Mesothelial cell of epicardium (in vitro differentiated cells): Measurements from ENCODE around the gene PRRX1. TPM values are rescaled to one million over a fixed set of nuclear protein-coding genes. Genes with fewer than 3 reads are reported as not detected.

Experiments used
- DNase-seq, 2 experiments: peaks; one replicate each; pipeline ENCODE4 v3.0.0; 2021; ENCODE audit warnings: low spot score in 2 of 2; ENCODE audit not compliant: unreplicated experiment in 2 of 2
- H3K27ac Mint-ChIP-seq: 2 replicates; pipeline ENCODE4 v1.8.0; 2021; ENCODE audit warnings: mixed read lengths
- H3K27me3 Mint-ChIP-seq: 2 replicates; pipeline ENCODE4 v1.8.0; 2021; ENCODE audit warnings: low read depth, mixed read lengths
- H3K36me3 Mint-ChIP-seq: 2 replicates; pipeline ENCODE4 v1.8.0; 2021; ENCODE audit warnings: mixed read lengths
- H3K4me1 Mint-ChIP-seq: 2 replicates; pipeline ENCODE4 v1.8.0; 2021; ENCODE audit warnings: mixed read lengths
- H3K4me3 Mint-ChIP-seq: 2 replicates; pipeline ENCODE4 v1.8.0; 2021; ENCODE audit warnings: mild to moderate bottlenecking, moderate library complexity, mixed read lengths
- H3K9me3 Mint-ChIP-seq: 2 replicates; pipeline ENCODE4 v1.8.0; 2021; ENCODE audit warnings: mixed read lengths
- total RNA-seq: library from RNA; stranded (reverse); gene quantifications from 3 replicates; pipeline ENCODE4 v1.2.1, GENCODE V29; 2021
- TF ChIP-seq, protein P1 (sequence below): fragments of 200-600 bp; sonication (generic); IDR thresholded peaks from one replicate; pipeline ENCODE4 v1.5.0; 2021; ENCODE audit warnings: antibody characterized with exemption; ENCODE audit not compliant: unreplicated experiment

Gene PRRX1
- total RNA-seq, 1 donor from 2014 or later, result 9.7 TPM

- Mint-ChIP-seq H3K4me3 (no peak overlapping the region), H3K4me1 (peaks cover 36% of the 10 kb centered on the region), H3K9me3 (no peaks in the 10 kb centered on the region), H3K27me3 (peaks cover 4% of the 10 kb centered on the region), H3K36me3 (no peaks in the 10 kb centered on the region), H3K27ac (no peak overlapping the region)
- no peak for DNase-seq
- TF ChIP-seq, protein P1, sequence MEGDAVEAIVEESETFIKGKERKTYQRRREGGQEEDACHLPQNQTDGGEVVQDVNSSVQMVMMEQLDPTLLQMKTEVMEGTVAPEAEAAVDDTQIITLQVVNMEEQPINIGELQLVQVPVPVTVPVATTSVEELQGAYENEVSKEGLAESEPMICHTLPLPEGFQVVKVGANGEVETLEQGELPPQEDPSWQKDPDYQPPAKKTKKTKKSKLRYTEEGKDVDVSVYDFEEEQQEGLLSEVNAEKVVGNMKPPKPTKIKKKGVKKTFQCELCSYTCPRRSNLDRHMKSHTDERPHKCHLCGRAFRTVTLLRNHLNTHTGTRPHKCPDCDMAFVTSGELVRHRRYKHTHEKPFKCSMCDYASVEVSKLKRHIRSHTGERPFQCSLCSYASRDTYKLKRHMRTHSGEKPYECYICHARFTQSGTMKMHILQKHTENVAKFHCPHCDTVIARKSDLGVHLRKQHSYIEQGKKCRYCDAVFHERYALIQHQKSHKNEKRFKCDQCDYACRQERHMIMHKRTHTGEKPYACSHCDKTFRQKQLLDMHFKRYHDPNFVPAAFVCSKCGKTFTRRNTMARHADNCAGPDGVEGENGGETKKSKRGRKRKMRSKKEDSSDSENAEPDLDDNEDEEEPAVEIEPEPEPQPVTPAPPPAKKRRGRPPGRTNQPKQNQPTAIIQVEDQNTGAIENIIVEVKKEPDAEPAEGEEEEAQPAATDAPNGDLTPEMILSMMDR, result no peak
Observed at GRCh38 chr1:170691258-170691657, 27.3 kb downstream of the PRRX1 start.

DNA sequence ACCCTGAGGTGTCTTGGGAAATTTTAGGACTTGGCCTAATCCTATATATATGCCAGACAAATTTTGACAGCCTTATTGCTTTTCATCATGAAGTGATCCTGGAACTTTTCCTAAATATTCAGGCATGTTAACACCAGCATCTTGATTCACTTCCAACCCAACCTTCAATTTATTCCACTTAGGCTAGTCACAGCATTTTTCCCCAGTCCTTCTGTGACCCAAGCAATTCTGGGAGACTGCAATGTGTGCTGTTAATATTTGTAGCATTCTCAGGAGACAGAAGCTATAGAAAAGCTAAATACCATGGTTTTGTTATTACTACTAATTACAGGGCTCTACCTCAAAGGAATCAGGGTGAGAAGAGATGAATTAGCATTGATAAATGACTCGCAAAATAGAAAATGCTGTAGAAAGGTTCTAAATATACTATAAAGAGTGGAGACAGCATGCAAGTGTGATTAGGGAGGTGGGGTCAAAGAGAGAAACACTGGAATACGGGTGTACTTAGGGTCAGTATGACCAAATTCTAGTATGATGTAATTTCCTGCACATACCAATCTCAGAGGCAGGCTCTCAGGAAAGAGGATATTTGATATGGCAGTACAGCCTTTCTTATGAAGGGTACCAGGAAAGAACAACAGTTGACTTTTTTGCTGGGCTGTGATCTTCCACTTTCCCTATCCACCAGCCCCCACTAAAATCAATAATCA, 29.1 kb downstream of the PRRX1 start:
- Mint-ChIP-seq H3K27ac (no peak overlapping the region), H3K4me3 (no peak overlapping the region), H3K27me3 (peaks cover 4% of the 10 kb centered on the region), H3K36me3 (no peaks in the 10 kb centered on the region), H3K4me1 (peaks cover 34% of the 10 kb centered on the region), H3K9me3 (no peaks in the 10 kb centered on the region)
- DNase-seq, result no peak
- TF ChIP-seq, protein P1, result no peak

DNA sequence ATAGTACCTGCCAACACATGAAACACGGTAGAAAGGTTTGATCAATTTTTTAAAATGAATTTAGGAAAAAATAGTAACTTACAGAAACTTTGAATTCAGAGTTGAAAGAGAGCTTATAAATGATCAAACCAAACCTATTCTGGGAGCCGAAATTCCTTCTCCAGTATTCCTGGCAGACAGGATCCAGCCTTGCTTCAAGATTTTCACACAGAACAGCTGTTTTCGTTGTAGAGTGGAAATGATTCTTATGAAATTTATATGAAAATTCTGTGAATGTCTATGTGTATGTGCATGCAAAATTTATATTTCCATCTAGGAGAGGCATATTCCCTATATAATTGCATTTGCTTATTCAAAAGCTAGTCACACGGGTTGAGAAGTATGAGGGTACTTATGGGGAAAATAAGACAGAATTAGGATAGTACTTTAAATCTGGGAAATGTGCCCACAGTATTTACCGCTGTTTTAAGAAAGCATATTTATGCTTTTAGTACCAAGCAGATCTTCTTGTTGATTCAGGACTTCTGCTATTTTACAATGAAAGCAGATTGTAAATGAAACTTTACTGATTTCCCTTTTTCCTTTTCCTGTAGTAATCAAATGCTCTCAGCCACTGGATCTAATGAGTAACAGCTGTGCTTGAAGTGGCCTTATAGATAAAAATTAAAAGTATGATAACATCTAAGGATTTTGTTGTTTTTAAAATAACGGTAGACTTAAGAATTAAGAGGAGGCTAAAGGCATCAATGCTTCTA, 30.4 kb downstream of the PRRX1 start:
- DNase-seq, result no peak
- peaks cover 4% of the 10 kb centered on the region for H3K27me3 Mint-ChIP-seq

GRCh38 chr1:170695955-170696590, 32.1 kb downstream of the PRRX1 start:
- Mint-ChIP-seq H3K9me3 (no peaks in the 10 kb centered on the region), H3K4me1 (peaks cover 52% of the 10 kb centered on the region), H3K27ac (no peak overlapping the region), H3K27me3 (peaks cover under 1% of the 10 kb centered on the region), H3K4me3 (no peak overlapping the region), H3K36me3 (no peaks in the 10 kb centered on the region)
- DNase-seq, result no peak
- TF ChIP-seq, protein P1, result no peak

More for the DNA sequence above, 30.4 kb downstream of the PRRX1 start:
- Mint-ChIP-seq H3K36me3 (no peaks in the 10 kb centered on the region), H3K9me3 (no peaks in the 10 kb centered on the region), H3K27ac (no peak overlapping the region), H3K4me3 (no peak overlapping the region), H3K4me1 (peaks cover 41% of the 10 kb centered on the region)
- TF ChIP-seq, protein P1, result no peak

DNA sequence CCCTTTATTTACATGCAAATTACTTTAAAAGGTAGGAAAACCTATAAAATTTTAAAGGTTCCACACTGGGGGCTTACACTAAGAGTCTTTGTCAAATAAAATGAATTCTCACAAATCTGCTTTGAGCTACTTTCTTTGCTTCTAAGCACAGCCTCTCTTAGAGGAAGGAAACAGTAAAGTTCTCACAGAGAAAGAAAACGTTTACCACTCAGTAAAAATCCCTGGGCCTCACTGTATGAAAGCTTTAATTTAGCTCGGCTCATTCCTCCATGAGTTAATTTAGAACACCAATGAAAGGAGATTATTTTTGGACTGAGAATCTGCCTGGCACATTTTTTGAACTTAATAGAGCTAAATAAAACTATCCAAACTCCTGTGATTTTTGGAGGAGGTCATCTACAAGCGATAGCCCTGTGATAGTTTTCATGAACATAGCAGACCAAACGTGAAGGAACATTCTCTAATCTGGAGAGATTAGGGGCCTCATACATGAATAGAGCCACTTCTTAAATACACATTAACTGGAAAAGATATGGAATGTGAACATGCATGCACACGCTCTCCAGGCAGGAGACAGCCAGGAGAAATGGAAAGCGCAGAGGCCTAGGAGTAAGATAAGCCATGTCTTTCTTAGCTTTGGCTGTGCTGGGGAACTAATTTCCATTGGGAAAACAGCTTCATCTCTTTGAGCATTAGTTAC, 32.8 kb downstream of the PRRX1 start:
- H3K27ac Mint-ChIP-seq, result peak overlapping the region; percentile 28
- no peaks in the 10 kb centered on the region for H3K27me3 Mint-ChIP-seq
- TF ChIP-seq, protein P1, result no peak
- H3K36me3 Mint-ChIP-seq, result no peaks in the 10 kb centered on the region
- DNase-seq, result no peak
- no peak overlapping the region for H3K4me3 Mint-ChIP-seq
- peaks cover 54% of the 10 kb centered on the region for H3K4me1 Mint-ChIP-seq
- H3K9me3 Mint-ChIP-seq, result no peaks in the 10 kb centered on the region
